Left ventricle myocardium inferior (tissue), 1 donor: ENCODE data around the gene TBC1D16. TPM values are rescaled to one million over a fixed set of nuclear protein-coding genes. Genes with fewer than 3 reads are reported as not detected.

ENCODE experiments used
- DNase-seq: peaks from one replicate; pipeline ENCODE4 v3.0.0-alpha.2; 2020
- H3K27ac ChIP-seq: fragments of 200-600 bp; replicated peaks from 2 replicates; pipeline ENCODE4 v1.8.0; 2021
- H3K27me3 ChIP-seq: fragments of 200-600 bp; 2 replicates; pipeline ENCODE4 v1.8.0; 2021; ENCODE audit warnings: low read depth
- H3K36me3 ChIP-seq: fragments of 200-600 bp; 2 replicates; pipeline ENCODE4 v1.8.0; 2021
- H3K4me1 ChIP-seq: fragments of 200-600 bp; 2 replicates; pipeline ENCODE4 v1.8.0; 2021
- H3K4me3 ChIP-seq: fragments of 200-600 bp; 2 replicates; pipeline ENCODE4 v1.8.0; 2021; ENCODE audit warnings: mild to moderate bottlenecking, moderate library complexity
- H3K9me3 ChIP-seq: fragments of 200-600 bp; replicated peaks from 2 replicates; pipeline ENCODE4 v1.8.0; 2021
- CTCF ChIP-seq: fragments of 200-600 bp; IDR thresholded peaks from 2 replicates; pipeline ENCODE4 v1.8.0; 2021; ENCODE audit warnings: antibody characterized with exemption, mild to moderate bottlenecking, borderline replicate concordance
- intact Hi-C: fragments of 100-400 bp; cut with micrococcal nuclease; formaldehyde crosslinking; loops from one replicate; pipeline ENCODE4 v1.11.0; 2022
- total RNA-seq: library from RNA; stranded (reverse); fragmentation: NEBNext Ultra II Directional; extraction: Animal tissue kit (Norgen Biotek cat#: 25700); gene quantifications from one replicate; pipeline ENCODE4 v1.2.1, GENCODE V29; 2021
- donor health status: DM: no; HTN: yes; CAD: no; lungs with severe emphysema.

Gene TBC1D16
- total RNA-seq, 1 donor from 2014 or later = 15.9 TPM

GRCh38 chr17:79950306-79950705 is 85.4 kb downstream of the TBC1D16 start:
- peaks cover 23% of the 10 kb centered on the region for H3K4me1 ChIP-seq
- no peaks in the 10 kb centered on the region for H3K27me3 ChIP-seq
- H3K36me3 ChIP-seq = peaks cover 27% of the 10 kb centered on the region
- H3K27ac ChIP-seq = no peak overlapping the region
- TF ChIP-seq CTCF = no peak
- no peaks in the 10 kb centered on the region for H3K9me3 ChIP-seq
- intact Hi-C loops = no loop called here
- peak; percentile 13 for DNase-seq
- H3K4me3 ChIP-seq = no peak overlapping the region

DNA sequence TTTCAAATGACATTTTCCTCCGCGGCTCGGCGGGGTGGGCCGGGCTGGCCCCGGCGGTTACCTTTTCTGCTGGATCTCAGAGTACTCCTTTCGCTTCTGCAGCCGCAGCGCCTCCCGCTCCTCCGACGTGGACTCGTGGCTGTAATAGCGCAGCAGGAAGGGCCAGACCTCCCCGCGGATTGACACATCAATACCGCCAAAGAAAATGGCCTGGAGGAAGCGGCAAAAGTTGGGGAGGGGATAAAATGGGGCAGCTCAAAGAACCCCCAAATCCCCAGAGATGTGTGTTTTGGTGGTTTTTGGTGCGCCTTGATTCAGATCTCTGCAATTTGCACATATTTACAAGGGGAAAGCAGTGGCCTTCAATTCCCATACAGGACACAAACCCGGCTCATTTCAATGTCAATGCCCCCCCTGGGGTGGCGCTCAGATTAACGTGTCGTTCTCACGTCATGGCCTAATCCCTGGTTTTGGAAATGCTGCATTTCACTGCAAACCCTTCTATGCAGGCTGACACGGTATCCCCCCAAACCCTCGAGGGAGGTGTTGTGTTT is 85.9 kb downstream of the TBC1D16 start:
- Histone ChIP-seq H3K27ac (no peak overlapping the region), H3K4me3 (no peak overlapping the region), H3K27me3 (no peaks in the 10 kb centered on the region), H3K9me3 (no peaks in the 10 kb centered on the region), H3K36me3 (peaks cover 30% of the 10 kb centered on the region), H3K4me1 (peaks cover 23% of the 10 kb centered on the region)
- intact Hi-C loops = no loop called here
- no peak for TF ChIP-seq CTCF
- DNase-seq = peak; percentile 6

DNA sequence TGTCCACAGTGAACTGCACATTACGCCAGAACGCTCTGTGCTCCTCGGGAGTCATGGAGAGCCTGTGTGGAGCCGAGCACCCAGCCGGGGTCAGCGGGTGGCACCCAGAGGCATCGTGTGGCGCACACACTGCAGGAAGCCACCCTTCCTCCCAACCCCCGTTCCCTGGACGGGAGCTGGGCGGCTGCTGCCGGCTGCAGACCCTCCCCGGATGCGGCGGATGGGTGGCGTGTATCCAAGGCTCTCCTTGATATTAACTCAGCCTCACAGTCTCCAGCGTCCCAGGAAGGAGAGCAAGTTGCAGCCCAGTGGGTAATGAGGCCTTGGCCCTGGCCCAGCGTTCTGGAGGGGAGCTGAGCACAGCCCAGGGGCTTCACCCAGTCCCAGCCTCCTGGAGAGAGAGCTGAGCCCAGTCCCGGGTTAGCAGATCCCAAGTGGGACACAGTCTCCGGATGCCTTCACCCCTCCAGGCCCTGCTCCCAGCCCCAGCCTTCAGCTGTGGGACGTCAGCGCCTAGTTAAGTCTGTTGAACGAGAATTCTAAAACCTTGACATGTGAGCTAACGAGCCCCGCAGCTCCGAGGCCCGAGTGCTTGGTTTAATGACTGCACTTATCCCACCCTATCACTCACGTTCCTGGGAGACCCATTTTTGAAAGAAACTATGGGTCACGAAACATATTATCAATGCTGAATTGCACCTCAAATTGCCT is 86.6 kb downstream of the TBC1D16 start:
- peak; percentile 6 for DNase-seq
- intact Hi-C loops = no loop called here
- no peak overlapping the region for H3K4me3 ChIP-seq
- peaks cover 35% of the 10 kb centered on the region for H3K36me3 ChIP-seq
- H3K4me1 ChIP-seq = peaks cover 23% of the 10 kb centered on the region
- TF ChIP-seq CTCF = no peak
- no peak overlapping the region for H3K27ac ChIP-seq
- H3K27me3 ChIP-seq = no peaks in the 10 kb centered on the region
- no peaks in the 10 kb centered on the region for H3K9me3 ChIP-seq

DNA sequence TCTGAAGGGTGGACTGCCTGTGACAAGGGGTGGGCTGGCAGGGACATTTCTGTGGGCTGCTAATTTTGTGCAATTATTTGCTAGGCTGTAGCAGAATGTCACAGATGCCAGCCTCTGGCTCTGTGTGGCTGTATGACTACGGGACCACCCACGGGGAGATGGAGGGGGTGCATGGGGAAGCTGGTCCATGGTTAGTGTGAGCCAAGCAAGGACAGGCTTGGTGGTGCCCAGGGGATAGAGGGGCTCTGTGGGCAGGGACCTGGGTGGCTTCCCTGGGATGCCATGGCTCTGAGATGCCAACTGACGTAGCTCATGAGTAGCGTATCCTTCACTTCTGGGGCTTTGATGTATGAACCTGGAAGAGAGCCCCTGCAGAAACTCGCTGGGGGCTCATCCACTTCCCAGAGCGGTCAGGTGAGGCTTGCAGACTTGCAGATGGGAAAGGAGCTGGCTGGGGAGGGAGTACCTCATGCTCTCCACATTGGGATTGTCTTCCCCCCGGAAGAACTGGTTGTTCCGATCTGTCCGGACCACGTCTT is 87.2 kb downstream of the TBC1D16 start:
- no peak for TF ChIP-seq CTCF
- Histone ChIP-seq H3K27me3 (no peaks in the 10 kb centered on the region), H3K36me3 (peaks cover 38% of the 10 kb centered on the region), H3K9me3 (no peaks in the 10 kb centered on the region), H3K4me1 (peaks cover 23% of the 10 kb centered on the region), H3K4me3 (no peak overlapping the region), H3K27ac (no peak overlapping the region)
- intact Hi-C loops = no loop called here
- DNase-seq = peak; percentile 1

DNA sequence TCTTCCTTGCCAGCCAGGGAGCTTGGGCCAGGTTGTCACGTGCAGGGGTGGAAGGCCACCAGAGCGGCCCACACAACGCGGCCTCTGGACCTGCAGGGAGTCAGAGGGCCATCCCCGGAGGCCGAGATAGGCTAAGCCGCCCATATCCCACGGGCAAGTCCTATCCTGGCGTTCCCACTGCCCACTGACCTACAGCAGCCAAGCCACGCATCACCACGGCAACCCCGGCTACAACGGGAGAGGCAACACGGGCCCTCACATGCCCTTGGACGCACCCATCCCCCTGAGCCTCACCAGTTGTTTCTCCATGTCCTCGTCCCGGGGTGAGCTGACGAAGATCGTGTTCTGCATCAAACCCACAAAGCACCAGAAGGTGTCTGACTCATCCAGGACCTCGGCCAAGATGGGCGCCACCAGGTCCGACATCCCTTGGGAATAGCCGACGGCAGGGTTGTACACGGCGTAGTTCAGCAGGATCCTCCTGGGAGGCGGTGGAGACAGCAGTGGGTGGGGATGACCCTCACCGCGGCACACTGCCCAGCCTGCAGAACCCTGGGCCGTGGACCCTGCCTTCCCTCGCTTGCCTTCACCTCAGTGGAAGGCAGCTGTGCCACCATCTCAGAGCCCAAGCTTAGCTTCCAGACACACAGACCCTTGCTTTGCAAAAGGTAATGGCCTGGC is 88.2 kb downstream of the TBC1D16 start:
- Histone ChIP-seq H3K27ac (no peak overlapping the region), H3K27me3 (no peaks in the 10 kb centered on the region), H3K4me1 (peaks cover 23% of the 10 kb centered on the region), H3K4me3 (no peak overlapping the region), H3K9me3 (no peaks in the 10 kb centered on the region), H3K36me3 (peaks cover 44% of the 10 kb centered on the region)
- peak; percentile 12 for DNase-seq
- intact Hi-C loops = no loop called here
- TF ChIP-seq CTCF = no peak
